Right renal pelvis (tissue), 4 donors: ENCODE data around the gene KIF21B. TPM values are rescaled to one million over a fixed set of nuclear protein-coding genes. Genes with fewer than 3 reads are reported as not detected.
"Not testable (repeated sequence)": the region's sequence is repeated elsewhere in the genome, so short reads cannot be mapped to it uniquely, and the experiment has no call there.

Experiments used
- DNase-seq, 4 donors: peaks; one replicate each; pipeline ENCODE4 v3.0.0-alpha.2; 2013; ENCODE audit warnings: low read depth in 4 of 4, low spot score in 3 of 4, missing footprints in 1 of 4
- polyA plus RNA-seq, 4 donors: library from polyadenylated mRNA; unstranded; fragments of 120-200 nt; gene quantifications; one replicate each; pipeline ENCODE4 v1.2.1, GENCODE V29; 2013; ENCODE audit not compliant: insufficient read length in 4 of 4

Gene KIF21B
- polyA plus RNA-seq, 4 donors = 2.2 to 3.0 (median 2.4) TPM

- no peak for DNase-seq
Measured at GRCh38 chr1:200960236-200960947, 63.1 kb downstream of the KIF21B start.

- no peak for DNase-seq
Measured at GRCh38 chr1:200959411-200959921, 64.0 kb downstream of the KIF21B start.

DNA sequence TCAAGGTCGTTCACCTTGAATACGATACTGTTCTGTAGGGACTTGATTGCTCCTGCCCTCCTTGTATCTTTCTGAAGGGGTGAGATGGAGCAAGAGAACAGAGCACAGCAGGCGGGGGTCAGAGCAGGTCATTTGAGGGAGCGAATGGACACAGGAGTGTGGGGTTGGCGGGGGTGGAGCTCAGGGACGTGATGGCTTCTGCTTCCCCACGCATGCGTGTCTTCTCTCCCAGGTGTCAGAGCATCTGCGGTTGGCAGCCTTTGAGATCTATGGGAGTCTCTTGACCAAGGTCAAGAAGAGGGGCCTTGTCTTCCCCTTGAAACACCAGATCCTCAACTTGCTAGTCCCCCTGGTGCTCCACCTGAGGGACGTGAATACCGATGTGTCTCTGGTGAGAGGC is 64.9 kb downstream of the KIF21B start:
- no peak for DNase-seq

DNA sequence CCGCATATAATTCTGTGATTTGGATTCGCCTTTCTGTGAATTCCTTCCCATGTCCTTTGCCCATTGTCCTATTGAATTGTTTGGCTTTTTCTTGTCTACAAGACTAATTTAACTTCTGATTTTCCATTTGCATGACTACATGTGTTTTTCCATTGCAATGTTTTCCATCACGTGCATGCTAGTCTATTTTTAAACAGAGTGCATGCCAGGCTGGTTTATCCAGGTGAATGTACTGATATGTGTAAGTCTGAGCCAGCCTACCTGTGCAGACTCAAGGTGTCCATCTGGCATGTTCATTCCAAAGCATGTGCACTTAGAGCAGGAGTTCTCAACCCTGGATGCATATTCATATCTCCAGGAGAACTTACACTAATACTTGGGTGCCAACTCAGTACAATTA is 69.1 kb downstream of the KIF21B start:
- DNase-seq = no peak

DNA sequence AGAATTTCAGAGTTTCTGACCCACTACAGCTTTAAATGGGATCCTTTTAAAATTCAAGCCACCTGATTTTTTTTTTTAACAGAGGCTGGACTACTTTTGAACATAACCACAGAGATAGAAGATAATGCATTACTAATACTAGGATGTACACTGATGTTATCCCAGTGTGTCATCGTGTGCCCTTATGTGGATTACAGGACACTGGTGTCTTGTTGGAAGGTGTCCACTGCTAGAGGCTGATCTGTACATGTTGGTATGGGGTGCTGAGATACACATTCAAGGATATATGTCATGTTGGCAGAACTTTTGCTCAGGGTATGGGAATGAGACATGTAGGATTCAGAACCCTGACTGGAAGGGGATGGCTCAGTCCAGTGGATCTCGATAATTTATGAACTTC is 72.5 kb downstream of the KIF21B start:
- no peak for DNase-seq

DNA sequence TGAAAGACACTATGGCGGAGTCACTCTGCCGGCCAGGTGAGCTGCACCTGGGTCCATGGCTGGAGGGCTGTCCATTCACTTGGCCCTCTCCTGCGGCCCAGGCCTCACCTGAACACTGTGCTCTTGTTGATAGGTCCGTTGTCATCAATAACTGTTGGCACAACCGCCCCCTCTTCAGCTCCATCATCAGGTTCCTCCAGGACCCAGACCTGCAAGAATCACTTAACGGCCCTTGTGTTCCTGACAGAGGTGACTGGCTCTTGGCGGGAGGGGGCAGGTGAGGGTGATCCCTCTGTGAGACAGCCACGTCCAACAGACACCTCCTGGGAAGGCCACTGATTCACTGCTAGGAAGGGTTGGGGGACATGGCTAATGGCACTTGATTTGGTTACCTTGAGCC is 73.9 kb downstream of the KIF21B start:
- no peak for DNase-seq

- no peak for DNase-seq
Measured at GRCh38 chr1:200947059-200947566, 76.4 kb downstream of the KIF21B start.

DNA sequence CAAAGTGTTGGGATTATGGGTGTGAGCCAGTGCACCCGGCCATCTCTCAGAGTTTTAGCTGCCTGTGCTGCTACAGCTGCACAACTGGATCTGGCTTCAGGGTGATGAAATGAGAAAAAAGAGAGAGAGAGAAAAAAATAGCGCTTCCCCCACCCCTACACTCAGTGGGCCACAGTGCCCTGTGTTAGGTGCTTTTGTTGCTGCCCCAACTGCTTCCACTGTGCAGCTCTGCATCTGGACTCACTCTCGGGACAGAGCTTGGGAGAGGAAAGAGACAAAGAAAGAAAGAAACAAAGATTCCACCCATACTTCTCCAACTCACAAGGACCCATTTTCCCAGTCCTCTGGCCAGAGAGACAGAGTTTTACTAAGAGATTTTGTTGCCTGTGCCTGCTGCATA is 78.4 kb downstream of the KIF21B start:
- DNase-seq = no peak

DNA sequence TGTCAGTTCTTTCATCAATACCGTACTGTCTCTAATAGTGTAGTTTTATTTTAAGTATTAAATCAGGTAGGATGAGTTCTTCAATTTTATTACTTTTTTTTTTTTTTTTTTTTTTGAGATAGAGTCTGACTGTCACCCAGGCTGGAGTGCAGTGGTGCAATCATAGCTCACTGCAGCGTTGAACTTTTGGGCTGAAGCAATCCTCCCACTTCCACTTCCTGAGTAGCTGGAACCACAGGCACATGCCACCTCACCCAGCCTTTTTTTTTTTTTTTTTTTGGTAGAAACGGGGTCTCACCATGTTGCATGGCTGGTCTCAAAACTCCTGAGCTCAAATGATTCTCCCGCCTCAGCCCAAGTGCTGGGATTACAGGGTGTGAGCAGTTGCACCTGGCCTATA is 84.6 kb downstream of the KIF21B start:
- no peak for DNase-seq

- not testable (repeated sequence) for DNase-seq
Measured at GRCh38 chr1:200935286-200935962, 88.1 kb downstream of the KIF21B start.

- DNase-seq = no peak
Measured at GRCh38 chr1:200934676-200935245, 88.8 kb downstream of the KIF21B start.

DNA sequence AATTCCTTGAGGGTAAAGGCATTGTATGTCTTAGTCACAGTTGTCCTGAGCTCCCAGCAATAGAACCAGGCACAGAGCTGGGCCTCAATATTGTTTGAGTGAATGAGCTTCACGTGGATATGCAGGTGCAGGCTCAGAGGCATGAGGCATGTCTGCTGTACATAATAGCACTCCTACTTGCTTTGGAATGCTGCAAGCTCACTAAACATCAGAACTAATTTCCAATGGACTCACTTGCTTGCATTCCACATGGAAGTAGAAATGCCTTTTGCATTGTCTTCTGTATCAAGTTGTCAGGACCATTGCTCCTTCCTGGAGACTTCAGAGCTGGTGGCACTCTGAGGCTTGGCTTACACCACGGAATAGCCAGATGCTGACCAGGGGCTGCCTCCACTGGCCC is 91.7 kb downstream of the KIF21B start:
- DNase-seq = no peak

GRCh38 chr1:200930285-200930684 is 93.2 kb downstream of the KIF21B start:
- DNase-seq = not testable (repeated sequence)

GRCh38 chr1:200929530-200930278 is 93.8 kb downstream of the KIF21B start:
- DNase-seq = no peak

GRCh38 chr1:200925831-200926230 is 97.7 kb downstream of the KIF21B start:
- no peak for DNase-seq

DNA sequence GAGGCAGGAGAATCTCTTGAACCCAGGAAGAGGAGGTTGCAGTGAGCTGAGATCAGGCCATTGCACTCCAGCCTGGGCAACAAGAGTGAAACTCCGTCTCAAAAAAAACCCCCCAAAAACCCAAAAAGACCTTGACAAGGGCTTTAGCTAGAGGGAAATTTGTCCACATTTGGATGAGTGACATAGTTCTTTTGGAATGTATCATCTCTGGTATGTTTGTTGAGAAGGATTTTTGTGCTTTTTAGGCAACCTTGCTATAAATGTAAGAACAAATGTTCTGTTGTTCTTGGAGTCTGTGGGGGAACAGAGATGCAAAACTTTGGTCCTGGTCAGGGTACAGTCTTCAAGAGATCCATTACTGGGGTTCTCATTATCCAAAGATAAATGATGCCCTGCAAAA is 99.9 kb downstream of the KIF21B start:
- DNase-seq = no peak

- no peak for DNase-seq
Measured at GRCh38 chr1:200922406-200922805, 101.1 kb downstream of the KIF21B start.

GRCh38 chr1:200921571-200922110 is 101.9 kb downstream of the KIF21B start:
- DNase-seq = no peak
